Endodermal cell (in vitro differentiated cells): ENCODE data around the gene DOCK2. TPM values are rescaled to one million over a fixed set of nuclear protein-coding genes. Genes with fewer than 3 reads are reported as not detected.

Source experiments
- DNase-seq: peaks from one replicate; pipeline ENCODE4 v3.0.0-alpha.2; 2017
- H3K27ac ChIP-seq: 2 replicates; pipeline ENCODE4 v1.5.1; 2013; ENCODE audit warnings: mild to moderate bottlenecking, low read depth, low read length, moderate library complexity
- H3K27me3 ChIP-seq: 2 replicates; pipeline ENCODE4 v1.6.1; 2013; ENCODE audit warnings: mild to moderate bottlenecking, low read length, moderate library complexity; ENCODE audit not compliant: insufficient read depth, control insufficient read depth, poor library complexity, severe bottlenecking
- H3K36me3 ChIP-seq: 2 replicates; pipeline ENCODE4 v1.7.0; 2013; ENCODE audit warnings: mild to moderate bottlenecking, low read length, moderate library complexity; ENCODE audit not compliant: control insufficient read depth, insufficient read depth
- H3K4me1 ChIP-seq: one replicate; pipeline ENCODE4 v1.7.0; 2013; ENCODE audit warnings: low read length; ENCODE audit not compliant: control insufficient read depth, insufficient read depth
- H3K4me3 ChIP-seq: 2 replicates; pipeline ENCODE4 v1.5.1; 2013; ENCODE audit warnings: mild to moderate bottlenecking, low read length, moderate library complexity
- H3K9ac ChIP-seq: 2 replicates; pipeline ENCODE4 v1.6.1; 2013; ENCODE audit warnings: mild to moderate bottlenecking, low read length, moderate library complexity; ENCODE audit not compliant: poor library complexity, severe bottlenecking; ENCODE audit errors: extremely low read depth
- H3K9me3 ChIP-seq: 2 replicates; pipeline ENCODE4 v1.6.1; 2013; ENCODE audit warnings: mild to moderate bottlenecking, low read length, moderate library complexity; ENCODE audit not compliant: control insufficient read depth
- H3K27ac Mint-ChIP-seq: 2 replicates; pipeline ENCODE4 v1.8.0; 2020; ENCODE audit warnings: mixed read lengths
- H3K27me3 Mint-ChIP-seq: 2 replicates; pipeline ENCODE4 v1.8.0; 2021; ENCODE audit warnings: mild to moderate bottlenecking, mixed read lengths; ENCODE audit not compliant: insufficient read depth
- H3K36me3 Mint-ChIP-seq: 2 replicates; pipeline ENCODE4 v1.8.0; 2020; ENCODE audit warnings: low read depth, mixed read lengths
- H3K4me1 Mint-ChIP-seq: 2 replicates; pipeline ENCODE4 v1.8.0; 2020; ENCODE audit warnings: mixed read lengths
- H3K4me3 Mint-ChIP-seq: 2 replicates; pipeline ENCODE4 v1.8.0; 2020; ENCODE audit warnings: mild to moderate bottlenecking, moderate library complexity, mixed read lengths
- H3K9me3 Mint-ChIP-seq: 2 replicates; pipeline ENCODE4 v1.8.0; 2020; ENCODE audit warnings: mild to moderate bottlenecking, mixed read lengths
- WGBS, 2 experiments: methylation state at CpG; one replicate each; pipeline versions ENCODE4 v1.1.5 to v1.1.7; 2013; ENCODE audit warnings: missing lambda C conversion rate in 2 of 2, mixed read lengths in 1 of 2; ENCODE audit not compliant: insufficient coverage in 1 of 2, insufficient read length in 1 of 2; 5-methylcytosine and 5-hydroxymethylcytosine counted together
- total RNA-seq, 2 donors: library from RNA; stranded (reverse); fragmentation: NEBNext Ultra II Directional in 1 of 2; extraction: Animal tissue kit (Norgen Biotek cat#: 25700) in 1 of 2; gene quantifications; 2 replicates in 1 of 2; 3 replicates in 1 of 2; pipeline ENCODE4 v1.2.1, GENCODE V29; 2021
- TF ChIP-seq, protein P1 (sequence below): fragments of 200-600 bp; sonication (generic); conservative IDR thresholded peaks from 2 replicates; pipeline ENCODE4 v1.5.0; 2021; ENCODE audit warnings: antibody characterized with exemption, mild to moderate bottlenecking

Gene DOCK2
- total RNA-seq, 2 donors from 2014 or later, result 2.6 to 3.9 TPM

DNA sequence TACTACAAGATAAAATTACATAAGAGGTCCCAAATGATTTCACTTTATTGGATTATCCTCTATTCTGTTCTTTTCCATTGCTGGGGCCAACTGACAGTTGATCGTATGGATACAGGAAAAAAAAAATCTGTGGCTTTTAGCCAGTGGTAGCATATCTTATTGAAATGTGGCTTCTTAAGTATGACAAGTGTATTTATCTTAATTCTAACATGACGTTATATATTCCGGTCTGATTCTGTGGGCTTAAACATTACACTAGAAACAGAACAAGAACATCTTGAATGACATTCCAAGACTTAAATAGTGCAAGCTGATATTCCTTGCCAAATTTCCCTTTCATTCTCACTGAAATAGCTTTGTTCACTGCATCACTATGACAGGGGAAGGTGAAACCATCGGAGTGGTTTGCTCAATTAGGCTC, 225.3 kb downstream of the DOCK2 start:
- Histone ChIP-seq H3K9me3 (no peaks in the 10 kb centered on the region), H3K9ac (no peak overlapping the region), H3K27me3 (no peaks in the 10 kb centered on the region), H3K4me1 (peaks cover 5% of the 10 kb centered on the region), H3K27ac (no peak overlapping the region), H3K4me3 (no peak overlapping the region), H3K36me3 (no peaks in the 10 kb centered on the region)
- no peaks in the 10 kb centered on the region for H3K9me3 Mint-ChIP-seq
- no peak for DNase-seq
- TF ChIP-seq, protein P1, sequence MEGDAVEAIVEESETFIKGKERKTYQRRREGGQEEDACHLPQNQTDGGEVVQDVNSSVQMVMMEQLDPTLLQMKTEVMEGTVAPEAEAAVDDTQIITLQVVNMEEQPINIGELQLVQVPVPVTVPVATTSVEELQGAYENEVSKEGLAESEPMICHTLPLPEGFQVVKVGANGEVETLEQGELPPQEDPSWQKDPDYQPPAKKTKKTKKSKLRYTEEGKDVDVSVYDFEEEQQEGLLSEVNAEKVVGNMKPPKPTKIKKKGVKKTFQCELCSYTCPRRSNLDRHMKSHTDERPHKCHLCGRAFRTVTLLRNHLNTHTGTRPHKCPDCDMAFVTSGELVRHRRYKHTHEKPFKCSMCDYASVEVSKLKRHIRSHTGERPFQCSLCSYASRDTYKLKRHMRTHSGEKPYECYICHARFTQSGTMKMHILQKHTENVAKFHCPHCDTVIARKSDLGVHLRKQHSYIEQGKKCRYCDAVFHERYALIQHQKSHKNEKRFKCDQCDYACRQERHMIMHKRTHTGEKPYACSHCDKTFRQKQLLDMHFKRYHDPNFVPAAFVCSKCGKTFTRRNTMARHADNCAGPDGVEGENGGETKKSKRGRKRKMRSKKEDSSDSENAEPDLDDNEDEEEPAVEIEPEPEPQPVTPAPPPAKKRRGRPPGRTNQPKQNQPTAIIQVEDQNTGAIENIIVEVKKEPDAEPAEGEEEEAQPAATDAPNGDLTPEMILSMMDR, result no peak
- WGBS, 2 experiments, result 94 to 100% methylated on average over 2 to 4 of the region's 4 CpGs
- peaks cover 3% of the 10 kb centered on the region for H3K27me3 Mint-ChIP-seq
- peaks cover 10% of the 10 kb centered on the region for H3K4me1 Mint-ChIP-seq
- no peak overlapping the region for H3K4me3 Mint-ChIP-seq
- no peak overlapping the region for H3K27ac Mint-ChIP-seq
- H3K36me3 Mint-ChIP-seq, result no peaks in the 10 kb centered on the region

DNA sequence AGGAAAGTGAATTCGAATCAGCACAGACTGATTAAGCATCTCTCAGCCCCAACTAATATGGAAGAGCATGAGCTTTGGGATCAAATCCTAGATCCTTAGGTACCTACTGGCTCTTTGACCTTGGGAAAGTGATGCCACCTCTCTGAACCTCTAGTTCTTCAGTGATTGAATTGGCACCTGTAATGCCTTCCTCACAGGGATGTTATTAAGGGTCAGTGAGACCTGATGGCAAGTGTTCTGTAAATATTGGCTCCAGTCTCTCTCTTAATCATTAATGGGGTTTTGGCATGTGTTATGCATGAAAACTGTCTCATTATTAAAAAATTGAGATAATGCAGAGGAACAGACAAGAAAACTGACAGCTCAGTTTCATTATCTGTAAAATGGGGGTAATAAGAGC, 227.4 kb downstream of the DOCK2 start:
- H3K36me3 Mint-ChIP-seq, result no peaks in the 10 kb centered on the region
- no peaks in the 10 kb centered on the region for H3K27me3 ChIP-seq
- H3K4me1 ChIP-seq, result peaks cover 5% of the 10 kb centered on the region
- no peaks in the 10 kb centered on the region for H3K36me3 ChIP-seq
- peaks cover 12% of the 10 kb centered on the region for H3K4me1 Mint-ChIP-seq
- no peaks in the 10 kb centered on the region for H3K9me3 ChIP-seq
- peaks cover 1% of the 10 kb centered on the region for H3K27me3 Mint-ChIP-seq
- no peak overlapping the region for H3K4me3 Mint-ChIP-seq
- H3K9me3 Mint-ChIP-seq, result no peaks in the 10 kb centered on the region
- H3K27ac ChIP-seq, result no peak overlapping the region
- WGBS, 2 experiments, result 86% methylated on average over 1 of the region's 1 CpG; no CpG with 5 or more reads in 1 of the 2 experiments
- no peak overlapping the region for H3K27ac Mint-ChIP-seq
- H3K4me3 ChIP-seq, result no peak overlapping the region
- TF ChIP-seq, protein P1, result no peak
- H3K9ac ChIP-seq, result no peak overlapping the region
- DNase-seq, result no peak

DNA sequence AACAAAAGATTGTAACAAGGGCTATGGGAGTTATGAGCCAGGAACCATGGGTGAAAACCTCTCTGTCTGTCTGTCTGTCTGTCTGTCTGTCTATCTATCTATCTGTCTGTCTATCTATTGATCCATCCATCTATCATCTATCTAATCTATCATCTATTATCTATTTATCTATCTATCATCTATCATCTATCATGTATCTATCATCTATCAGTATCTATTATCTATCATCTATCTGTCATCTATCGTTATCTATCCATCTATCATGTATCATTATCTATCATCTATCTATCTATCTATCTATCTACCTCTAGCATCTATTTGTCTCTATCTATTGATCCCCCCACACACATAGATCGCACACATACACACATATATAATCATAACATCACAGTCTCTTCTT, 230.3 kb downstream of the DOCK2 start:
- Mint-ChIP-seq H3K9me3 (no peaks in the 10 kb centered on the region), H3K27ac (no peak overlapping the region), H3K4me3 (no peak overlapping the region), H3K36me3 (no peaks in the 10 kb centered on the region), H3K27me3 (peaks cover 1% of the 10 kb centered on the region), H3K4me1 (peaks cover 9% of the 10 kb centered on the region)
- 90 to 100% methylated on average over 1 to 2 of the region's 2 CpGs for WGBS, 2 experiments
- DNase-seq, result no peak
- Histone ChIP-seq H3K27ac (no peak overlapping the region), H3K36me3 (no peaks in the 10 kb centered on the region), H3K4me3 (no peak overlapping the region), H3K27me3 (no peaks in the 10 kb centered on the region), H3K9ac (no peak overlapping the region), H3K4me1 (no peaks in the 10 kb centered on the region), H3K9me3 (no peaks in the 10 kb centered on the region)
- TF ChIP-seq, protein P1, result no peak
